ENCODE results near the gene ATP6AP1. TPM values are rescaled to one million over a fixed set of nuclear protein-coding genes. Genes with fewer than 3 reads are reported as not detected.
A peak's percentile ranks its signal among the peaks of the same experiment; 100 is the strongest.

Gene ATP6AP1
- total and polyA plus RNA-seq, 2 of the 13 experiments (the other 11 are each of a cell fraction or from before 2014, with no cell fraction given) = 56.7 to 110 TPM

- no peak for TF ChIP-seq ZNF503 (CRISPR knock-in tag; IDR thresholded peaks at IDR 0.05)
- no peak for TF ChIP-seq ZNF549 (CRISPR knock-in tag; IDR thresholded peaks at IDR 0.05)
- no peak for TF ChIP-seq REXO4 (CRISPR knock-in tag; IDR thresholded peaks at IDR 0.05; ENCODE audit: borderline replicate concordance)
- TF ChIP-seq, protein P1, sequence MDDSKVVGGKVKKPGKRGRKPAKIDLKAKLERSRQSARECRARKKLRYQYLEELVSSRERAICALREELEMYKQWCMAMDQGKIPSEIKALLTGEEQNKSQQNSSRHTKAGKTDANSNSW (CRISPR knock-in tag; IDR thresholded peaks at IDR 0.05; ENCODE audit: borderline replicate concordance) = no peak
- TF ChIP-seq ZNF572 (CRISPR knock-in tag; IDR thresholded peaks at IDR 0.05) = 0 out of 2 replicates have a peak, but pooled peaks have one; percentile 56
- no peak; the same call in 1 of the 2 replicates for TF ChIP-seq ZNF180 (CRISPR knock-in tag; IDR thresholded peaks at IDR 0.05; ENCODE audit: borderline replicate concordance, low read depth)
- TF ChIP-seq SRF (IDR thresholded peaks at IDR 0.05; ENCODE audit: low read depth, low read length) = peak; percentile 89
- TF ChIP-seq, protein P2, sequence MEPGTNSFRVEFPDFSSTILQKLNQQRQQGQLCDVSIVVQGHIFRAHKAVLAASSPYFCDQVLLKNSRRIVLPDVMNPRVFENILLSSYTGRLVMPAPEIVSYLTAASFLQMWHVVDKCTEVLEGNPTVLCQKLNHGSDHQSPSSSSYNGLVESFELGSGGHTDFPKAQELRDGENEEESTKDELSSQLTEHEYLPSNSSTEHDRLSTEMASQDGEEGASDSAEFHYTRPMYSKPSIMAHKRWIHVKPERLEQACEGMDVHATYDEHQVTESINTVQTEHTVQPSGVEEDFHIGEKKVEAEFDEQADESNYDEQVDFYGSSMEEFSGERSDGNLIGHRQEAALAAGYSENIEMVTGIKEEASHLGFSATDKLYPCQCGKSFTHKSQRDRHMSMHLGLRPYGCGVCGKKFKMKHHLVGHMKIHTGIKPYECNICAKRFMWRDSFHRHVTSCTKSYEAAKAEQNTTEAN (CRISPR knock-in tag; conservative IDR thresholded peaks at IDR 0.05) = peak; percentile 49; the same call in 1 of the 2 replicates
- TF ChIP-seq CBFB (CRISPR knock-in tag; IDR thresholded peaks at IDR 0.05) = no peak
- TF ChIP-seq GABPA (IDR thresholded peaks at IDR 0.05; ENCODE audit: low read depth, low read length) = no peak
- TF ChIP-seq GABPA (CRISPR knock-in tag; IDR thresholded peaks at IDR 0.05; ENCODE audit: low read depth) = peak; percentile 81
- TF ChIP-seq, protein P3, sequence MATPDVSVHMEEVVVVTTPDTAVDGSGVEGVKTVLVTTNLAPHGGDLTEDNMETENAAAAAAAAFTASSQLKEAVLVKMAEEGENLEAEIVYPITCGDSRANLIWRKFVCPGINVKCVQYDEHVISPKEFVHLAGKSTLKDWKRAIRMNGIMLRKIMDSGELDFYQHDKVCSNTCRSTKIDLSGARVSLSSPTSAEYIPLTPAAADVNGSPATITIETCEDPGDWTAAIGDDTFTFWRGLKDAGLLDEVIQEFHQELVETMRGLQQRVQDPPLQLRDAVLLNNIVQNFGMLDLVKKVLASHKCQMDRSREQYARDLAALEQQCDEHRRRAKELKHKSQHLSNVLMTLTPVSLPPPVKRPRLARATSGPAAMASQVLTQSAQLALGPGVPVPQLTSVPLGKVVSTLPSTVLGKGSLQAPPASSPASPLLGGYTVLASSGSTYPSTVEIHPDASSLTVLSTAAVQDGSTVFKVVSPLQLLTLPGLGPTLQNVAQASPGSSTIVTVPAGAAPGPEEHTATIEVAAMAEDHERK (CRISPR knock-in tag; IDR thresholded peaks at IDR 0.05; ENCODE audit: low read depth) = peak; percentile 70
- no peak for TF ChIP-seq SUZ12 (IDR thresholded peaks at IDR 0.05; ENCODE audit: low read depth, low read length)
- TF ChIP-seq, protein P4, sequence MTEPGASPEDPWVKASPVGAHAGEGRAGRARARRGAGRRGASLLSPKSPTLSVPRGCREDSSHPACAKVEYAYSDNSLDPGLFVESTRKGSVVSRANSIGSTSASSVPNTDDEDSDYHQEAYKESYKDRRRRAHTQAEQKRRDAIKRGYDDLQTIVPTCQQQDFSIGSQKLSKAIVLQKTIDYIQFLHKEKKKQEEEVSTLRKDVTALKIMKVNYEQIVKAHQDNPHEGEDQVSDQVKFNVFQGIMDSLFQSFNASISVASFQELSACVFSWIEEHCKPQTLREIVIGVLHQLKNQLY (CRISPR knock-in tag; IDR thresholded peaks at IDR 0.05) = no peak
- TF ChIP-seq TCF7 (IDR thresholded peaks at IDR 0.05; ENCODE audit: low read depth) = no peak
- TF ChIP-seq ZBTB7A (CRISPR knock-in tag; IDR thresholded peaks at IDR 0.05) = 0 out of 2 replicates have a peak, but pooled peaks have one; percentile 37
- no peak for TF ChIP-seq ETS1 (CRISPR knock-in tag; IDR thresholded peaks at IDR 0.05)
- no peak; the same call in 1 of the 2 replicates for TF ChIP-seq RARA (CRISPR knock-in tag; IDR thresholded peaks at IDR 0.05)
- TF ChIP-seq ZNF652 (CRISPR knock-in tag; IDR thresholded peaks at IDR 0.05; ENCODE audit: borderline replicate concordance, low read depth) = no peak
- peak; percentile 83; the same call in 1 of the 2 replicates for TF ChIP-seq YEATS4 (CRISPR knock-in tag; IDR thresholded peaks at IDR 0.05; ENCODE audit: borderline replicate concordance)
- no peak for TF ChIP-seq PRMT3 (CRISPR knock-in tag; IDR thresholded peaks at IDR 0.05; ENCODE audit: borderline replicate concordance, low read depth)
- no peak for TF ChIP-seq ZNF143 (CRISPR knock-in tag; IDR thresholded peaks at IDR 0.05)
- TF ChIP-seq ZNF207 (IDR thresholded peaks at IDR 0.05; ENCODE audit: borderline replicate concordance) = no peak
Observed at GRCh38 chrX:154397888-154398667, 30.4 kb upstream of the ATP6AP1 start, which contains the start of gene RPL10 (continued).
